Measurements from ENCODE around the gene ADORA2A.

ADORA2A gene

DNA sequence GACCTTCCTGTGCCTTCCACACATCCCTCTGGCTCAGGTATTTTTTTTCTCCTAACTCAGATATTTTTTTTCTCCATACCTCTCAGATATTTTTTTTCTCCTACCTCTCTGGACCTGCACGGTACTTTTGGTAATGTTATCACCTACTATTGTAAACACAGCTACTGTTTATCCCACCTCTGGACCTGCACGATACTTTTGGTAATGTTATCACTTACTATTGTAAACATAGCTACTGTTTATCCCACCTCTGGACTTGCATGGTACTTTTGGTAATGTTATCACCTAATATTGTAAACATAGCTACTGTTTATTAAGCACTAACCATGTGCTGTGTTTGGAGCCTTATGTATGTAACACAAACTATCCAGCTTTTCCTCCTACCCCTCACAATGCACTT, 55.6 kb downstream of the ADORA2A start:
- no peak for TF ChIP-seq EZH2phosphoT487 (IDR thresholded peaks at IDR 0.05; ENCODE audit: borderline replicate concordance, low read length)
- TF ChIP-seq, protein P1, sequence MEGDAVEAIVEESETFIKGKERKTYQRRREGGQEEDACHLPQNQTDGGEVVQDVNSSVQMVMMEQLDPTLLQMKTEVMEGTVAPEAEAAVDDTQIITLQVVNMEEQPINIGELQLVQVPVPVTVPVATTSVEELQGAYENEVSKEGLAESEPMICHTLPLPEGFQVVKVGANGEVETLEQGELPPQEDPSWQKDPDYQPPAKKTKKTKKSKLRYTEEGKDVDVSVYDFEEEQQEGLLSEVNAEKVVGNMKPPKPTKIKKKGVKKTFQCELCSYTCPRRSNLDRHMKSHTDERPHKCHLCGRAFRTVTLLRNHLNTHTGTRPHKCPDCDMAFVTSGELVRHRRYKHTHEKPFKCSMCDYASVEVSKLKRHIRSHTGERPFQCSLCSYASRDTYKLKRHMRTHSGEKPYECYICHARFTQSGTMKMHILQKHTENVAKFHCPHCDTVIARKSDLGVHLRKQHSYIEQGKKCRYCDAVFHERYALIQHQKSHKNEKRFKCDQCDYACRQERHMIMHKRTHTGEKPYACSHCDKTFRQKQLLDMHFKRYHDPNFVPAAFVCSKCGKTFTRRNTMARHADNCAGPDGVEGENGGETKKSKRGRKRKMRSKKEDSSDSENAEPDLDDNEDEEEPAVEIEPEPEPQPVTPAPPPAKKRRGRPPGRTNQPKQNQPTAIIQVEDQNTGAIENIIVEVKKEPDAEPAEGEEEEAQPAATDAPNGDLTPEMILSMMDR (IDR thresholded peaks at IDR 0.05; ENCODE audit: low read depth, low read length, poor library complexity, severe bottlenecking) = no peak
- Histone ChIP-seq H3K4me2 (ENCODE audit: low read length) (no peak overlapping the region), H3K4me3 (ENCODE audit: low read length) (no peak overlapping the region), H3K4me1 (ENCODE audit: control insufficient read depth, low read length) (peaks cover 7% of the 10 kb centered on the region; the same call in 1 of the 2 replicates), H3F3A (ENCODE audit: control insufficient read depth, insufficient read depth) (no peaks in the 10 kb centered on the region), H3K27me3 (ENCODE audit: control insufficient read depth, low read length) (no peaks in the 10 kb centered on the region), H3K9me2 (replicated peaks; ENCODE audit: control insufficient read depth, low read length) (no peaks in the 10 kb centered on the region), H3K79me2 (ENCODE audit: control insufficient read depth, low read length) (no peaks in the 10 kb centered on the region), H3K9me3 (ENCODE audit: control insufficient read depth, insufficient read depth, low read length) (no peaks in the 10 kb centered on the region), H3K36me3 (ENCODE audit: control insufficient read depth, low read length) (no peaks in the 10 kb centered on the region), H4K20me1 (ENCODE audit: control insufficient read depth, insufficient read depth, low read depth, low read length) (no peaks in the 10 kb centered on the region), H3K27ac (ENCODE audit: low read depth, low read length) (no peak overlapping the region)

DNA sequence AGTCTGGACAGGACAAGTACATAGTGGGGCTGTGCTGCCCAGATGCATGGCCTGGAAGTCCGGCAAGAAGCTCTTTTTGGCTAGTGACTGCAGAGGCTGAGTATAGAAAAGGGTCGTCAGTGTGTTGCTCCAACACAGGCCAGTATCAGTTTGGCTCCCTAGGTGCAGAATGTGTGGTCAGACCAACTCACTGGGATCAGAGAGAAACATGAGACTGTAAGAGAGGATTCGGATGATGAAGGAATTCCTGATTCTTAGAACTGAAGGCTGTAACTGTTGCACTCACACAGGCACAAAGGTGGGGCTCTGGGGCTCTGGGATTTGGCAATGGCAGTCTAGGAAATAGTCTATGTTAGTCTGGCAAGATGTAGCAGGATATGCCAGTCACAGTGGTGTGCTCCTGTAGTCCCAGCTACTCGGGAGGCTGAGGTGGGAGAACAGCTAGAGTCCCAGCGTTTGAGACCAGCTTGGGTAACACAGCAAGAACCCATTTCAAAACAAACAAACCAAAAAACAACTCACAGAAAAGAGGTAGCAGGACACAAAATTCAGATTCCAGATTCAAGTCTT, 56.7 kb downstream of the ADORA2A start:
- Histone ChIP-seq H3K4me2 (ENCODE audit: low read length) (no peak overlapping the region), H3K79me2 (ENCODE audit: control insufficient read depth, low read length) (no peaks in the 10 kb centered on the region), H3K27me3 (ENCODE audit: control insufficient read depth, low read length) (no peaks in the 10 kb centered on the region), H3F3A (ENCODE audit: control insufficient read depth, insufficient read depth) (no peaks in the 10 kb centered on the region), H3K9me3 (ENCODE audit: control insufficient read depth, insufficient read depth, low read length) (no peaks in the 10 kb centered on the region), H4K20me1 (ENCODE audit: control insufficient read depth, insufficient read depth, low read depth, low read length) (no peaks in the 10 kb centered on the region), H3K36me3 (ENCODE audit: control insufficient read depth, low read length) (no peaks in the 10 kb centered on the region), H3K4me1 (ENCODE audit: control insufficient read depth, low read length) (peaks cover 7% of the 10 kb centered on the region; the same call in 1 of the 2 replicates), H3K9me2 (replicated peaks; ENCODE audit: control insufficient read depth, low read length) (no peaks in the 10 kb centered on the region), H3K4me3 (ENCODE audit: low read length) (no peak overlapping the region), H3K27ac (ENCODE audit: low read depth, low read length) (no peak overlapping the region)
- TF ChIP-seq, protein P1 (IDR thresholded peaks at IDR 0.05; ENCODE audit: low read depth, low read length, poor library complexity, severe bottlenecking) = no peak
- no peak for TF ChIP-seq EZH2phosphoT487 (IDR thresholded peaks at IDR 0.05; ENCODE audit: borderline replicate concordance, low read length)

GRCh38 chr22:24485170-24485569, 57.8 kb downstream of the ADORA2A start:
- no peak overlapping the region for H3K4me3 ChIP-seq (ENCODE audit: low read length)
- H3K27ac ChIP-seq (ENCODE audit: low read depth, low read length) = no peak overlapping the region
- H3K27me3 ChIP-seq (ENCODE audit: control insufficient read depth, low read length) = no peaks in the 10 kb centered on the region
- no peak overlapping the region for H3K4me2 ChIP-seq (ENCODE audit: low read length)
- no peaks in the 10 kb centered on the region for H3F3A ChIP-seq (ENCODE audit: control insufficient read depth, insufficient read depth)
- H3K79me2 ChIP-seq (ENCODE audit: control insufficient read depth, low read length) = no peaks in the 10 kb centered on the region
- H3K9me2 ChIP-seq (replicated peaks; ENCODE audit: control insufficient read depth, low read length) = no peaks in the 10 kb centered on the region
- no peaks in the 10 kb centered on the region for H3K36me3 ChIP-seq (ENCODE audit: control insufficient read depth, low read length)
- no peaks in the 10 kb centered on the region for H4K20me1 ChIP-seq (ENCODE audit: control insufficient read depth, insufficient read depth, low read depth, low read length)
- no peaks in the 10 kb centered on the region for H3K9me3 ChIP-seq (ENCODE audit: control insufficient read depth, insufficient read depth, low read length)
- no peak for TF ChIP-seq EZH2phosphoT487 (IDR thresholded peaks at IDR 0.05; ENCODE audit: borderline replicate concordance, low read length)
- TF ChIP-seq, protein P1 (IDR thresholded peaks at IDR 0.05; ENCODE audit: low read depth, low read length, poor library complexity, severe bottlenecking) = no peak
- peaks cover 7% of the 10 kb centered on the region; the same call in 1 of the 2 replicates for H3K4me1 ChIP-seq (ENCODE audit: control insufficient read depth, low read length)
